ENCODE results near the gene PRELID1. TPM values are rescaled to one million over a fixed set of nuclear protein-coding genes. Genes with fewer than 3 reads are reported as not detected.

PRELID1 gene
- polyA plus RNA-seq, 2 donors: 120 to 135 TPM

DNA sequence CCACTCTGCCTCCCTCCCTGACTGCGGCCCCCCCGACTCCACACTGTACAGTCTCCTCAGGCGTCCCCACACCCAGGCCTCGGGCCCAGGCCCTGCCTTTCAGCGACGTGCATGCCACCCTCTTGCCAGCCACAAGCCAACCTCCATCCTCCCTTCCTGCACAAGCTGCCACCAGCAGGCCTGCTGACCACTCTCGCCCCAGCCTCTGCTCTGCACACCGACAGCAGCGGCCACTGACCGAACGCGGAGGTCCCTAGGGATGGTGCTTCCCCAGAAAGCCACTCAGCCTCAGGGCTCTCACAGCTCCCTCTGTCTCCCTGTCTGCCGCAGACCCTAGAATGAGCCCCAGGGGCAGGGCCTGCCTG lies 29.3 kb downstream of the PRELID1 start:
- Histone ChIP-seq H3K4me1 (ENCODE audit: control insufficient read depth in 2 of 2, insufficient read depth in 2 of 2, low read length in 1 of 2) (no peaks in the 10 kb centered on the region), H3K27me3 (ENCODE audit: control insufficient read depth in 1 of 2, insufficient read depth in 2 of 2, low read length in 2 of 2) (no peaks in the 10 kb centered on the region), H3K9me3 (ENCODE audit: control insufficient read depth in 2 of 2, insufficient read depth in 1 of 2, low read depth in 1 of 2, low read length in 1 of 2) (peaks cover 0 to 2% of the 10 kb centered on the region in 2 donors), H3K36me3 (ENCODE audit: control insufficient read depth in 2 of 2, insufficient read depth in 2 of 2, low read length in 1 of 2) (peaks cover 29 to 78% of the 10 kb centered on the region in 2 donors), H3K27ac (ENCODE audit: low read depth in 2 of 2, low read length in 1 of 2) (no peak overlapping the region), H3K4me3 (ENCODE audit: low read depth in 1 of 2, low read length in 2 of 2) (no peak overlapping the region)
- WGBS, 2 donors: 88 to 90% methylated on average over 13 of the region's 13 CpGs

DNA sequence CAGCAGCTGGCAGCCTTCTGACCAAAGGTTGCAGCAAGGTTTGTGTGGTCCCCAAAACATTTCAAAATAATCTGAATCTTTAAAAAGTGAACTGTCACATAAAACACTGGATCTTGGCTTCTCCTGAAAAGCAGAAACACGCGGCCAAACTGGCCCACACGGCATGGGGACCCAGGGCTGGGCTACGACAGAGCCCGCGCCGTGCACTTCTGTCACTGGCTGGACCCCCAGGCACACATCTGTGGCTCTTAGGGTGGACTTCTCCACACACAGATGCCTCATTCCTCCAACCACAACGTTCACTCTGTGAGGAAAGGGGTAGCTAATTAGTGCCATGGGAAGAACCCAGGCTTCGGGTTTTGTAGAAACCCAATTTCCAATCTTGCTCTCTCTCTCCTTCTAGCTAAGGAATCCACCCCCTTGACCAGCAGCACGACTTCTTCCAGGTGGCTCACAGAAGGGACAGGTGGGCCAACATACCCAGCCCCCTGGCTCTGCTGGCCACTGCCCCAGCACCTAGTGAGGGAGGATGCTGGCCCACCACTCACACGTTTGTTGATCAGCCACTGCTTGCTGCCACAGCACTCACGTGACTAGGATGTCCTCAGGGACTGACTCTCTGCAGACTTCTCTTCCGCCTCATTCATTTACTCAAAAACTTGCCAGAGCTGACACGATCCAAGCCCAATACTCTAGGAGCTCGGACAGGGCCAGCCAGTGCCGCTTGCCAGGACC lies 30.0 kb downstream of the PRELID1 start:
- H3K9me3 ChIP-seq (ENCODE audit: control insufficient read depth in 2 of 2, insufficient read depth in 1 of 2, low read depth in 1 of 2, low read length in 1 of 2): peaks cover 0 to 2% of the 10 kb centered on the region in 2 donors
- no peak overlapping the region for H3K4me3 ChIP-seq (ENCODE audit: low read depth in 1 of 2, low read length in 2 of 2)
- peaks cover 32 to 83% of the 10 kb centered on the region in 2 donors for H3K36me3 ChIP-seq (ENCODE audit: control insufficient read depth in 2 of 2, insufficient read depth in 2 of 2, low read length in 1 of 2)
- whole genome bisulfite sequencing, 2 donors: 90% methylated on average over 16 of the region's 16 CpGs
- no peak overlapping the region for H3K27ac ChIP-seq (ENCODE audit: low read depth in 2 of 2, low read length in 1 of 2)
- H3K4me1 ChIP-seq (ENCODE audit: control insufficient read depth in 2 of 2, insufficient read depth in 2 of 2, low read length in 1 of 2): no peaks in the 10 kb centered on the region
- H3K27me3 ChIP-seq (ENCODE audit: control insufficient read depth in 1 of 2, insufficient read depth in 2 of 2, low read length in 2 of 2): no peaks in the 10 kb centered on the region

DNA sequence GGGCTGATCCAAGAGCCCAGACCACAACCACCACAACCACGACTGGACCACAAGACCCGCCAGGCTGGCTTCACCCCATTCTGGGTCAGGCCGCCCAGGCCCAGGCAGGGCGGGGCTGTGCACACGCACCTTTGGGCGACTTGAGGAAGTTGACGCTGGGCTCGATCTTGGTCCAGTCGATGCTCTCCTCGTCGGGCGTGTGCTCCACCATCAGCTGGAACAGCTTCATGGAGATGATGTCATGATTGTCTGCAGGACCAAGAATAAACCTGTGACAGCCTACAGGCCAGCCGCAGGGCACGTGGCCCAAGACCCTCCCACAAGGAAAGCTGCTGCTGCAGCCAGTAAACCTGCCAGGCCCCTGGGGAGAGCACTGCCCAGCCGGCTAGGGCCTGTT lies 30.6 kb downstream of the PRELID1 start:
- Histone ChIP-seq H3K27me3 (ENCODE audit: control insufficient read depth in 1 of 2, insufficient read depth in 2 of 2, low read length in 2 of 2) (no peaks in the 10 kb centered on the region), H3K36me3 (ENCODE audit: control insufficient read depth in 2 of 2, insufficient read depth in 2 of 2, low read length in 1 of 2) (peaks cover 32 to 85% of the 10 kb centered on the region in 2 donors), H3K9me3 (ENCODE audit: control insufficient read depth in 2 of 2, insufficient read depth in 1 of 2, low read depth in 1 of 2, low read length in 1 of 2) (peaks cover 0 to 2% of the 10 kb centered on the region in 2 donors), H3K4me3 (ENCODE audit: low read depth in 1 of 2, low read length in 2 of 2) (no peak overlapping the region), H3K27ac (ENCODE audit: low read depth in 2 of 2, low read length in 1 of 2) (no peak overlapping the region), H3K4me1 (ENCODE audit: control insufficient read depth in 2 of 2, insufficient read depth in 2 of 2, low read length in 1 of 2) (peaks cover 0 to 2% of the 10 kb centered on the region in 2 donors)
- WGBS, 2 donors: 76 to 80% methylated on average over 15 of the region's 15 CpGs

DNA sequence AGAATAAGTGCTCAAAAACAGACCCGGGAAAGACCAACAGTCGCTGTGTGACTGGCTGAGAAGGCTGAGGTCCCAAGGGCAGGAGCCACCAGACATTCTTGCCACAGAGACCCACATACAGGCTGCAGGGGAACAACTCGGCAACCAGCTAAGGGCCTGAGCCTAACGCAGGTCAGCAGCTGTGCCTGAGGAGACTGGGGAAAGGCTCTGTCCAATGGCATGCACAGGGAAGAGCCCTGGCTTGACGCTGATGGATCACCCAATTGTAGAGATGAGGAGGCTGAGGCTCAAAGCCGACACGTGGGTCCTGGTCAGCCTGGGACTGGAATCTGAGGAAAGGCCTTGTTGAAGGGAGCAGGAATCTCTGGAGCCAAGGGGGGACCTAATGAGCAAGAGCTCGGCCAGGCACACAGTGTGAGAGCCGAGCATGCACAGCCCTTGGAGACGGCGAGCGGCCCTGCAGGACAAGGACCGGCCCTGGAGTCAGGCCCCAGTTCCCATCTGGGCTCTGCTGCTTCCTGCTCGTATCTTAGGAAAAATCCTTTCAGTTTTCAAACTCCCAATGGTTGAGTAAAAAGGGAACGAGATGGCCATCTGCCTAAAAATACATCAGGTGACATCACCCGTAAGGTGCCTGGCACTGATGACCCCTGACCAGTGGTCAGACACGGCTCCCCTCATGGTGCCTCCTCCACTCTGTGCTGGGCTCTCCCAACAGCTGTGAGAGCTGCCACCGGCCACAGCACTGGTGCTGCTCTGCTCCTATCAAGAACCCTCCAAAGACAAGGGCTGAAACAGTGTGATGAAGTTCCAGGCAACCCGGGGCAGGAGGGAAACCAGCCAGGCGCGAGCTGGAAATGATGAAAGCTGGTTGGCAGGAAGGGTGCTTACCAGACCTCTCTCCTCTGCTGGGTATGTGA lies 31.4 kb downstream of the PRELID1 start:
- H3K9me3 ChIP-seq (ENCODE audit: control insufficient read depth in 2 of 2, insufficient read depth in 1 of 2, low read depth in 1 of 2, low read length in 1 of 2): peaks cover 0 to 2% of the 10 kb centered on the region in 2 donors
- no peak overlapping the region for H3K4me3 ChIP-seq (ENCODE audit: low read depth in 1 of 2, low read length in 2 of 2)
- no peaks in the 10 kb centered on the region for H3K27me3 ChIP-seq (ENCODE audit: control insufficient read depth in 1 of 2, insufficient read depth in 2 of 2, low read length in 2 of 2)
- 89 to 91% methylated on average over 21 of the region's 21 CpGs for WGBS, 2 donors
- peaks cover 32 to 83% of the 10 kb centered on the region in 2 donors for H3K36me3 ChIP-seq (ENCODE audit: control insufficient read depth in 2 of 2, insufficient read depth in 2 of 2, low read length in 1 of 2)
- H3K27ac ChIP-seq (ENCODE audit: low read depth in 2 of 2, low read length in 1 of 2): no peak overlapping the region
- peaks cover 0 to 3% of the 10 kb centered on the region in 2 donors for H3K4me1 ChIP-seq (ENCODE audit: control insufficient read depth in 2 of 2, insufficient read depth in 2 of 2, low read length in 1 of 2)

DNA sequence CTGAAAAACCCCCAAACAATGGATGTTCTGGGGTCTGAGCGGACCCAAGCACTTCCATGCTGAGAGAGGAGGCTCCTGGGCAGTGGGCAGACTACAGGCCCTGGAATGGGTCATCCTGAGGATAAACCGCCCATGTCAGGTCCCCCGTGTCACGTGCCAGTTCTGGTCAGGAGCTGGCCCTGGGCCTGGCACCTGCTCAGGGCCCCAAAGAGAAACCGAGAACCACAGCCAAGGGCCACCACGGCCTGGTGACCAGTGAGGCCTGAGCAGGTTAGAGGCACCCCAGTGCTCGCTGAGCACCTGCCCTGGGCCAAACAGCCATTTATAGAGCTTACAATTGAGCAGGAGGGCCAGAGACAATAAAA lies 32.1 kb downstream of the PRELID1 start:
- no peak overlapping the region for H3K4me3 ChIP-seq (ENCODE audit: low read depth in 1 of 2, low read length in 2 of 2)
- H3K27ac ChIP-seq (ENCODE audit: low read depth in 2 of 2, low read length in 1 of 2): no peak overlapping the region
- 90 to 94% methylated on average over 7 of the region's 7 CpGs for WGBS, 2 donors
- H3K36me3 ChIP-seq (ENCODE audit: control insufficient read depth in 2 of 2, insufficient read depth in 2 of 2, low read length in 1 of 2): peaks cover 32 to 77% of the 10 kb centered on the region in 2 donors
- no peaks in the 10 kb centered on the region for H3K27me3 ChIP-seq (ENCODE audit: control insufficient read depth in 1 of 2, insufficient read depth in 2 of 2, low read length in 2 of 2)
- H3K9me3 ChIP-seq (ENCODE audit: control insufficient read depth in 2 of 2, insufficient read depth in 1 of 2, low read depth in 1 of 2, low read length in 1 of 2): peaks cover 0 to 2% of the 10 kb centered on the region in 2 donors
- H3K4me1 ChIP-seq (ENCODE audit: control insufficient read depth in 2 of 2, insufficient read depth in 2 of 2, low read length in 1 of 2): peaks cover 0 to 3% of the 10 kb centered on the region in 2 donors

DNA sequence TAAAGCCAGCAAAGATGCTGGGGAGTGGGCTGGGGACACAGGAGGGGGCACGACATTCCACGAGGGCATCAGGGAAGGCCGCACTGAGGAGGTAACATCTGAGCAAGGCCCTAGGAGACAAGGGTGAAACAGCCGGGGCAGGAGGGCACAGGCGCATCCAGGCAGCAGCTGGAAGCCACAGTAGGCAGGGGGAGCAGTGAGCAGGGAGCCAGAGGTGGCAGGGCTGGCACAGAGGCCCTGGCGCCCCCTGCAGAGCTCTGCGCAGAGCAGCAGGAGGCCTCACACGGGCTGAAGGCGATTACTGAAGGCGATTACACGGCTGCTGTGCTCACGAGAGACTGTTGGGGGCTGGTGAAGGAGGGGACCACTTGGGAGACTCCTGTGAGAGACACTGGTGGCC lies 32.5 kb downstream of the PRELID1 start:
- Histone ChIP-seq H3K36me3 (ENCODE audit: control insufficient read depth in 2 of 2, insufficient read depth in 2 of 2, low read length in 1 of 2) (peaks cover 30 to 73% of the 10 kb centered on the region in 2 donors), H3K27me3 (ENCODE audit: control insufficient read depth in 1 of 2, insufficient read depth in 2 of 2, low read length in 2 of 2) (no peaks in the 10 kb centered on the region), H3K4me3 (ENCODE audit: low read depth in 1 of 2, low read length in 2 of 2) (no peak overlapping the region), H3K9me3 (ENCODE audit: control insufficient read depth in 2 of 2, insufficient read depth in 1 of 2, low read depth in 1 of 2, low read length in 1 of 2) (peaks cover 0 to 2% of the 10 kb centered on the region in 2 donors), H3K27ac (ENCODE audit: low read depth in 2 of 2, low read length in 1 of 2) (no peak overlapping the region), H3K4me1 (ENCODE audit: control insufficient read depth in 2 of 2, insufficient read depth in 2 of 2, low read length in 1 of 2) (peaks cover 0 to 3% of the 10 kb centered on the region in 2 donors)
- WGBS, 2 donors: 67 to 69% methylated on average over 12 of the region's 12 CpGs

DNA sequence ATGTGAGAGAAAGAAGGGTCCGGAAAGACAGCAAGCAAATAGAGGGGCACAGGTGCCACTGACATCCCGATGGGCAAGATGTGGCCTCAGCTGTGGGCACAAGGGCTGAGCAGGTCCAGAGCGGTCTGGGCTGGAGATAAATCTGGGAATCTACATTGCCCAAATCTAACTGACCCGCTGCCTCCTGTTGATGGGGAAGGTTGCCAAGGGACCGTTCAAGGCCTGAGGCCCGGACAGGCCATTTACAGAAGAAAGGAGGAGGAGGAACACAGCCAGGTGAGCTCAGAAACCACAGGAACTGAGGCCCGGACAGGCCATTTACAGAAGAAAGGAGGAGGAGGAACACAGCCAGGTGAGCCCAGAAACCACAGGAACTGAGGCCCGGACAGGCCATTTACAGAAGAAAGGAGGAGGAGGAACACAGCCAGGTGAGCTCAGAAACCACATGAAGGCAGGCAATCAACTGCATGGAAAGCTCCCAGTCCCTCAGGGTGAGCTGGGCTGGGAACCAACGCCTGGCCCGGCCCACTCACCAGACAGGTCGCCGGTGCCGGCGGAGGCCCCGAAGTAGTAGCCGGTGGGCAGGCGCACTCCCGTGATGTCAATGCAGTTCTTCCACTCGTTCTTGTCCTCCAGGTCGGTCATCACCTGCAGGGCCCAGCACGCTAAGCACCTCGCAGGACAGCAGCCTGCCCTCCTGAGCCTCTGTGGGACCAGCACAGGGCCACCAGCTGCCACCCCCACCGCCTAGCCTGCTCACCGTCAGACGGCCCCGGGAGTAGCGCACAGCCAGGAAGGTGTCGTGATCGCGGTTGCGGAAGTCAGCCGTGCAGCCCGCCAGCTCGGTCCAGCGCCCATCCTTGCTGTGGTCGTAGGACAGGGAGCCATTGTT lies 33.2 kb downstream of the PRELID1 start:
- H3K27me3 ChIP-seq (ENCODE audit: control insufficient read depth in 1 of 2, insufficient read depth in 2 of 2, low read length in 2 of 2): no peaks in the 10 kb centered on the region
- H3K9me3 ChIP-seq (ENCODE audit: control insufficient read depth in 2 of 2, insufficient read depth in 1 of 2, low read depth in 1 of 2, low read length in 1 of 2): peaks cover 0 to 2% of the 10 kb centered on the region in 2 donors
- no peak overlapping the region for H3K27ac ChIP-seq (ENCODE audit: low read depth in 2 of 2, low read length in 1 of 2)
- WGBS, 2 donors: 90 to 92% methylated on average over 28 to 36 of the region's 36 CpGs
- no peak overlapping the region for H3K4me3 ChIP-seq (ENCODE audit: low read depth in 1 of 2, low read length in 2 of 2)
- H3K36me3 ChIP-seq (ENCODE audit: control insufficient read depth in 2 of 2, insufficient read depth in 2 of 2, low read length in 1 of 2): peaks cover 29 to 67% of the 10 kb centered on the region in 2 donors
- H3K4me1 ChIP-seq (ENCODE audit: control insufficient read depth in 2 of 2, insufficient read depth in 2 of 2, low read length in 1 of 2): peaks cover 0 to 3% of the 10 kb centered on the region in 2 donors

DNA sequence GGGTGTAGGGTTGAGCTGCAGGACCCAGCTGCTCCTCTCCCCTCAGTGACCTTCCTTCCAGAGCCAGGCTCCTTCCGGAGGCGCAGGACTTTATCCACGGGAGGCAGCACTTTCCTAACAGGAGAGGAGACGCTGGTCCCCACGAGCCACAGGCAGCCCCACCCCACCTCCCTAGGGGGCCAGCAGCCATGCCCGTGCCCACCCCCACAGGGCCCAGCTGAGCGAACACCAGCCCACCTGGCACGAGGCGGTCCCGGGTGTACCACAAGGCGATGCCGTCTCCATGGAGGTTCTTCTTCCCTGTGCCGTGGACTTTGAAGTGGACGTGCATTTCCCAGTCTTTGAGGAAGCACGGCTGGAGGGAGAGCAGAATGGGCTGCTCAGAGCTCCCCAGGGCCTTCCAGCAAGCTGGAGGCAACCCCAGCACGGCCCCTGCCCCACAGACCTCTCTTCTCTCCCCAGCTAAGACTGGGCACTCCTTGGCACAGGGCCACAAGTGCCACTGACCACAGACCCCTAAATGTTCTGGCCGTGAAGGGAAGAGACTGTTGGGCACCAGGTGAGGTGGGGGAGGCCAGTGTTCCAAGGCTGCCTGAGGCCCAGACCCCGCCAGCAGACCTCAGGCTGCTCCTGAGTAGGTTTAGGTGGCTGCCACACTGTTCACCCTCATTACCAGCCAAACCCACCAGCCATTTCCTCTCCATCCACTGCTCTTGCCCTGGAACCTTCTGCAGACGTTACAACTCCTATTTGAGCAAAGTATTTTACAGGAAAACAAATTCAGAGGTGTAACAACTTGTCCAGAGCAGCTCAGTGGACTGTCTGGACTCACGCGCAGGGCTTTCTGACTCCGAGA lies 34.9 kb downstream of the PRELID1 start:
- Histone ChIP-seq H3K27ac (ENCODE audit: low read depth in 2 of 2, low read length in 1 of 2) (peak overlapping the region; percentile 5 to 11), H3K36me3 (ENCODE audit: control insufficient read depth in 2 of 2, insufficient read depth in 2 of 2, low read length in 1 of 2) (peaks cover 29 to 52% of the 10 kb centered on the region in 2 donors), H3K4me1 (ENCODE audit: control insufficient read depth in 2 of 2, insufficient read depth in 2 of 2, low read length in 1 of 2) (peaks cover 0 to 3% of the 10 kb centered on the region in 2 donors), H3K9me3 (ENCODE audit: control insufficient read depth in 2 of 2, insufficient read depth in 1 of 2, low read depth in 1 of 2, low read length in 1 of 2) (peaks cover 0 to 2% of the 10 kb centered on the region in 2 donors), H3K4me3 (ENCODE audit: low read depth in 1 of 2, low read length in 2 of 2) (no peak overlapping the region), H3K27me3 (ENCODE audit: control insufficient read depth in 1 of 2, insufficient read depth in 2 of 2, low read length in 2 of 2) (no peaks in the 10 kb centered on the region)
- WGBS, 2 donors: 87 to 88% methylated on average over 22 of the region's 22 CpGs
